SKM-1 (cell line): ENCODE measurements around the gene CNPY3.
"Not testable (repeated sequence)": the region's sequence is repeated elsewhere in the genome, so short reads cannot be mapped to it uniquely, and the experiment has no call there.

Source experiments
- DNase-seq: peaks from one replicate; lab custom pipeline; 2025; ENCODE audit not compliant: unreplicated experiment; lab: John Stamatoyannopoulos, UW

The CNPY3 gene

DNA sequence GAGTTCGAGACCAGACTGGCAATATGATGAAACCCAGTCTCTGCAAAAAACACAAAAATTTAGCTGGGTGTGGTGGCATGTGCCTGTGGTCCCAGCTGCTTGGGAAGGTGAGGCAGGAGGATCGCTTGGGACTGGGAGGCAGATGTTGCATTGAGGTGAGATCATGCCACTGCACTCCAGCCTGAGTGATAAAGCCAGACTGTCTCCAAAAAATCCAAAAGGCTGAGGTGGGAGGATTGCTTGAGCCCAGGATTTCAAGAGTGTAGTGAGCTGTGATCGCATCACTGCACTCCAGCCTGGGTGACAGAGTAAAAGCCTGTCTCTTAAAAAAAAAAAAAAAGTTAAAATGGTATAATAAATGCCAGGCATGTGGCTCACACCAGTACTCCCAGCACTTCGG is 14.7 kb upstream of the CNPY3 start:
- DNase-seq, result no peak

DNA sequence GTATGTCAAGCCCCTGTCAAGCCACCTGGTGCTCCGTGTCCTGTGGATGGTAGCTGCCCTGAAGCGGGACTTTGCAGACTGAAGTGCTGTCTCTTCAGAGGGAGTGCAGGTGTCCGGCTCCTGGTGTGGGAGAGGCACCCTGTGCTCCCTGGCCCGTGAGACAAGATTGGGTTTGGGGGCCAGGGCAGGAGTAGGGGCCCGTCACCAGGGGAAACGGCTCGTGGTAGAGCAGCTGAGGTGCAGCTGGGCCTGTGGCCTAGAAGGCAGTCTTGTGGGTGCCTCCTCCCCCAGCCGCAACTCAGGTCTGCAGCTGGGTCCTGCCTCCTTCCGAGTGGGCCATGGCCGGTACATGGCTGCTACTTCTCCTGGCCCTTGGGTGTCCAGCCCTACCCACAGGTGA is 13.5 kb upstream of the CNPY3 start, which contains the start of gene PTCRA:
Gene PTCRA, plus strand, starts transcription at position 322 of the 400 bp plus-strand sequence. Its CDS starts 17 bp downstream, at position 339.
- no peak for DNase-seq

DNA sequence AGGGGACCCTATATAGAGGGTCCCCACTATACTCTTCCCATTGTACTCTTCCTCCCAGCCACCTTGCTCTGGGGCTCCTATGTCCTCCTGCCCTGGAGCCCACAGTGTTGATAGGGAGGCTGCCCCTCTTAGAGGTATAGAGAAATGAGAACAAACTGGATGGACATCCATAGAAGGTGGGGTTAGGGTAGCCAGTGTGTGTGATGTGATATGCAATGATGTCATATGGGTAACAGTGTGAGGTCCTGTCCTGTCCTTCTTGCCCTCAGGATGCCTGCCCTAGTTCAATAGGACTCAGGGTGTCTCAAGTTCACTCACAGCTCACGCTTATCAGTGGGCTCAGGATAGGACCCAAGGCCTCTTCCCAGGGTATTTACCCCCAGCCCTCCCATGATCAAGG is 13.0 kb upstream of the CNPY3 start:
- DNase-seq, result no peak

DNA sequence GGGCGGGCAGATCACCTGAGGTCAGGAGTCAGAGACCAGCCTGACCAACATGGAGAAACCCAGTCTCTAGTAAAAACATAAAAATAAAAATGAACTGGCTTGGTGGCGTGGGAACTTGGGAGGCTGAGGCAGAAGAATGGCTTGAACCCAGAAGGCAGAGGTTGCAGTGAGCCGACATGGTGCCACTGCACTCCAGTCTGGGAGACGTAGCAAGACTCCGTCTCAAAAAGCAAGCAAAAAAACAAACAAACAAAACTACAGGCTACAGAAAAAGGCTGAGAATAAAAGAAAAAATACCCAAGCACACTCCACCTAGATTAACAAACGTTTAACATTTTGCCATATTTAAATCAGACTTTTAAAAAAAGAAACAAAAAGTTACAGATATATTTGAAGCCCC is 7.5 kb upstream of the CNPY3 start:
- no peak for DNase-seq

DNA sequence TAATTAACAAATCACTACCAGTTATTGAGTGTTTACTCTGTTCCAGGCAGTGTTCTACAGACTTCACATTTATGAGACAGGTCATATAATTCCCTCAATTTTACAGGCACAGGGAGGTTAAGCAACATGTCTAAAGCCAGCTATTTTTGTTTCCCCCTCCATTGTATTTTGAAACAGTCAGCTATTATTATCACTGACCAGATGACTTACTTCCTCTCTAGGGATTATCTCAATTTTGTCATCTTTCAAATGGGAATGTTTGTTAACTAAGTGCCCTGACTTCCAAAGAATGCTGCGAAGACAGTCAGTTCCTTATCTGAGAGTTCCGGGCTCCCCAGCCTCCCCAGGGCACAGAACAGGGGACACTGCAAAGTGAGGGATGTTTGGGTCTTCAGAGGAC is 5.6 kb upstream of the CNPY3 start:
- DNase-seq, result peak; percentile 84

DNA sequence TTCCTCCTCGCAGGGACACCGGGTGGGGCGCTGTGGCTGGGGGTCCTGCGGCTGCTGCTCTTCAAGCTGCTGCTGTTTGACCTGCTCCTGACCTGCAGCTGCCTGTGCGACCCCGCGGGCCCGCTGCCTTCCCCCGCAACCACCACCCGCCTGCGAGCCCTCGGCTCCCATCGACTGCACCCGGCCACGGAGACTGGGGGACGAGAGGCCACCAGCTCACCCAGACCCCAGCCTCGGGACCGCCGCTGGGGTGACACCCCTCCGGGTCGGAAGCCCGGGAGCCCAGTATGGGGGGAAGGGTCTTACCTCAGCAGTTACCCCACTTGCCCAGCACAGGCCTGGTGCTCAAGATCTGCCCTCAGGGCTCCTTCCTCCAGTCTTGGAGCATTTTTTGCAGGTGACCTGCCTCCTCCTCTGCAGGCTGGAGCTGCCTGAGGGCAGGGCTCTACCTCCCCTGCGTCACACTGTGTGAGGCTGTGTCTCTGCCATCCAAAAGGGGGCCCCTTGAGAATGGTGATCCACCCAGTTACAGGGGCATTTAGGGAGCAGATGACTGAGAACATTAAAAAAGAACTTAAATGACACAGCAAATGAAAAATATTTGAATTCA is 3.9 kb upstream of the CNPY3 start:
- DNase-seq, result no peak

DNA sequence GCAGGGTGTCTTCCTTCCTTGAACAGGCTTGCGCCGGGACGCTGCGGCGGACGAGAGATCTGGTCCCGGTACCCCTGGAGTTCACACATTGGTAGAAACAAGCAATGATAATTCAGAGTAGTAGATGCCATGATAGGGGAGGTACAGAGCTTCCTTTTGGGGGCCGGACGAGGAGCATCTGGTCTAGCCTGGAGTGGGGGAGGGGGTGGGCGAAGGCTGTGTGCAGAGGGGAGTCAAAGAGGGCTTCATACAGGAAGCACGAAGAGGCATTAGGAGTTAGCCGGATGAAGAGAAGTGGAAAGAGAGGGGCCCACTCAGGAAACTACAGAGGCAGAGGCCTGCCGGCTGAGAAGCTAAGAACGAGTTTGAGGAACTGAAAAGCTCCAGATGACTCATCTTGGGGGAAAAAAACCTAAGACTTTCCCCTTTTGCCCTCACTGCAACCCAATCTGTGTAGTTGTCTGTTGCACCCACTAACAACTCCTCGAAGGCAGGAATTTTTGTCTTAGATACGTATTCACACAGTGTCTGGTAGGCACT is 611 bp downstream of the CNPY3 start:
- DNase-seq, result peak; percentile 87

DNA sequence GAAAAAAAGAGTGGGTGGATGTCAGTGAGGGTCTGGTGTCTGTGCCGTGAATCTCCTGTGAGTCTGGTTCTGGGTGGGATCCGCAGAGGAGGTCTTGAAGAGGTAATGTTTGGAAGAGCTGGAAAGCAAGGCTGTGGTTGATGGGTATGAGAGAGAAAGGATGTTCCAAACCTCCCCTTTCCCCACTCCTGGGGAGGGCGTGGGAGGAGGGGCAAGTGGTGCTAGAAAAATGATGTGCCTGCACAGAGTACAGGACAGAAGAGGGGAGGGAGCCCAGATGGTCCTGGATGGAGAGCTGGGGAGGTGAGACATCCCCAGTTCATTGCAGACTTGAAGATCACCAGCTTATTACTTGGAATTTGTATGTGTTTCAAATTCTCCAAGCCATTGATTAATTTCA is 3.1 kb downstream of the CNPY3 start:
- no peak for DNase-seq

DNA sequence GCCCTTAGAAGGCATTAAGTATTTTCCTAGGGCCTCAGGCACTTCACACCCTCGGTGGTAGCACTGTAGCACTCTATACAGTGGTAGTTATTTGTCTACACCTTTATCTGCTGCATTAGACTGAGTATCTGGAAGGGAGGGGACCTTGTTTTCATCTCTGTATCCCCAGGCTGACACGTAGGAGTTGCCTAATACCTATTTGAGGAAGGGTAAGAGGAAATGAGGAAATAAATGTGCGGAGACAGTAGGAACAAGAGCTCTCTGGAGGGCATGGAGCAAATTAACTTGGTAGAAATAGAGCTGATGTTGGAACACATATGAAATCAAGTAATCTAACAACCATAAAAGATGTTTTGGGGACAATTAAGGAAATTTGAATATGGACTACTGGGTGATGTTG is 3.9 kb downstream of the CNPY3 start:
- peak; percentile 94 for DNase-seq

DNA sequence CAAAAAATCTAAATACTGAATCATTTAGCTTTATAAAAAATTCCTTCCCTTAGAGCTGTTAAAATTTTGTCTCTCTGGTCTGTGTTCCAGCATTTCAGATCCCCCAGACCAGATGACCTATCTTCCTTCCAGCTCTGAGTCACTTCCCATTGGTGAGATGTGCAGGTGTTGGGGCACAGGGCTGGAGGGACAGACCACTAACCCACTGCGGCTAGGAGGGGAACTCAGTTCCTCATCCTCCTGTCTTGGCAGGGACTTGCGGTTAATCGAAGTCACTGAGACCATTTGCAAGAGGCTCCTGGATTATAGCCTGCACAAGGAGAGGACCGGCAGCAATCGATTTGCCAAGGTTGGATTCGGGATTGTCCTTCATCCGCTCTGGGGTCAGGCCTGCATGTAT is 6.0 kb downstream of the CNPY3 start:
- DNase-seq, result peak; percentile 34

DNA sequence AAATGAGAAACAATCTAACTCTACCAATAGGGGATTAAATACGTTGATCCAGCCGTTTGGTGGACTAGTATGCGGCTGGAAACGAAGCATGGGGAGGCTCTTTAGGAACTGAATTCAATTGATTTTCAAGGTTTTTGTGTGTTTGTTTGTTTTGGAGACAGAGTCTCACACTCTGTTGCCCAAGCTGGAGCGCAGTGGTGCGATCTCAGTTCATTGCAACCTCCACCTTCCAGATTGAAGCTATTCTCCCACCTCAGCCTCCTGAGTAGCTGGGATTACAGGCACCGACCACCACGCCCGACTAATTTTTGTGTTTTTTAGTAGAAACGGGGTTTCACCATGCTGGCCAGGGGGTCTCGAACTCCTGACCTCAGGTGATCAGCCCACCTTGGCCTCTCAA is 7.1 kb downstream of the CNPY3 start:
- no peak for DNase-seq

DNA sequence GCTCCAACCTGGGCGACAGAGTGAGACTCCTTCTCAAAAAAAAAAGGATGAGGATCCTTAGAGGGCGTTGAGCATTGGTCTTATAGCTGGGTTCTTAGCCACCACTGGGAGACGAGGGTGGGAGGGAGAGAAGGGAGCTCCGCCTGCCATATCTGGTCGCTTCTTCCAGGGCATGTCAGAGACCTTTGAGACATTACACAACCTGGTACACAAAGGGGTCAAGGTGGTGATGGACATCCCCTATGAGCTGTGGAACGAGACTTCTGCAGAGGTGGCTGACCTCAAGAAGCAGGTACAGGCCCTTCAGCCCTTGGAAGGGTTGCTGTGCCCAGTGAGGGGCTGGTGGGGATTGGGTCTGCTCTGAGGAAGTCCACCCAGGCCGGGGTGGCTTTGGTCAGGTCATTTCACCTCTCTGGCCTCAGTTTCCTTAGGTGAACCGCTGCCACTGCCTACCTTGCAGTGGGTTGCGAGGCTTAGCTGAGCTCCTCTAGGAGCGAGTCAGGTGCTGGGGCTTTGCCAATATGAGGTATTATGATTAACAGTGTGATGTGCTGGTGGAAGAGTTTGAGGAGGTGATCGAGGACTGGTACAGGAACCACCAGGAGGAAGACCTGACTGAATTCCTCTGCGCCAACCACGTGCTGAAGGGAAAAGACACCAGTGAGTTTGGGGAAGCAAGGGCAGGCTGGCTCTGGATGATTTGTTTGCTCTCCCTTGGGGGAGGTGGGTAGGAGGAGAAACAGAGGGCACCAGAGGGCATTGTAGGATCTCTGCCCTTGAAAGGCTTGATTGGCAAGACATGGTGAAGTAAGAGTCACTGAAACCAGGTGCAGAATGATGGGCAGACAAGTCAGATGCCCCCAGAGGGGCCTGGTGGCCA is 8.5 kb downstream of the CNPY3 start:
- no peak for DNase-seq

DNA sequence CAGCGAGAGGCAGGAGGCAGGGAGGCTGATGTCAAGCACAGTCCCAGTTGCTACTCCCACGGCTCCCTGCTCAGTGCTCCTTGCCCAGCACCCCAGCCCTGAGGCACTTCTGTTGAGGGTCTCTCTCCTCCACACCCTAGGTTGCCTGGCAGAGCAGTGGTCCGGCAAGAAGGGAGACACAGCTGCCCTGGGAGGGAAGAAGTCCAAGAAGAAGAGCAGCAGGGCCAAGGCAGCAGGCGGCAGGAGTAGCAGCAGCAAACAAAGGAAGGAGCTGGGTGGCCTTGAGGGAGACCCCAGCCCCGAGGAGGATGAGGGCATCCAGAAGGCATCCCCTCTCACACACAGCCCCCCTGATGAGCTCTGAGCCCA is 9.1 kb downstream of the CNPY3 start:
- DNase-seq, result no peak

DNA sequence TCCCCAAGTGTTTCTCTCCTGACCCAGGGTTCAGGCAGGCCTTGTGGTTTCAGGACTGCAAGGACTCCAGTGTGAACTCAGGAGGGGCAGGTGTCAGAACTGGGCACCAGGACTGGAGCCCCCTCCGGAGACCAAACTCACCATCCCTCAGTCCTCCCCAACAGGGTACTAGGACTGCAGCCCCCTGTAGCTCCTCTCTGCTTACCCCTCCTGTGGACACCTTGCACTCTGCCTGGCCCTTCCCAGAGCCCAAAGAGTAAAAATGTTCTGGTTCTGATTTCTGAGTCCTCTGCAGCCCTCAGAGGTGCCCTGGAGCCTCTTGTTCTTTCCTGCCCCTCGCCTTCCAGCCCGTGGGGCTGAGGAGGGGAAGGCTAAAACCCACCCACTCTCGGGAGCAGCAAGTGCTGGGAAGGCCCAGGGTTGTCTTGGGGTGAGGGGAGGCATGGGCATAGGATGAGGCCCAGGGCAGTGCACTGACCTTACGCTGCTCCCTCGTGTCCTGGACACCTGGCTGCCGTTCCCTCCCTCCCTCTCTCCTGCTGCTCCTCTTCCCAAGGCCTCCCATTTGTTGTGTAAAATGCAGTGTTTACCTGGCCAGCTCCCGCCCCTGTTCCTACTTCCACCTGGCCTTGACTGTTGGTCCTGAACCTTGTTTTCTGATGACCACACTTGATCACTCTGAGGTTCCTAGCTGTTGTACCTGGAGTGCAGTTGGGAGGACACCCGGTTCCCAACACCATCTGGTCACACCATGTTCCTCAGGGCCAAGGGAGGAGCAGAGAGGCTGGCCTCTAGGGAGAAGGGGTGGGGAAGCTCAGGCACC is 9.9 kb downstream of the CNPY3 start:
- no peak for DNase-seq

DNA sequence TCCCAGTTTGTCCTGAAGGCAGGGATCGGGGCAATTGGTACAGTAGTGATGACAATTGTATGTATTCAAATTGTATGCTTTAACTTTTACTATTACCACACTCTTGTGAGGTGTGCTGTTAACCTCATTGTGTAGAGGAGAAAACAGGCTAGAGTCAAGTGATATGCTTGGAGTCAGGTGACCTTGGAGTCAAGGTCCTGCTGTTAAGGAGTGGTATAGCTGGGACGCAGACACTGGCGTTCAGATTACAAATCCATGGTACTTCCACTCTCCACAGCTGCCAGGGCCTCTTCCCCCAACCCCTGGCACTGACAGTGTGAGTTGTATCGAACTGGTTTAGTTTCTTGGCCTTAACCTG is 10.5 kb downstream of the CNPY3 start:
- no peak for DNase-seq

DNA sequence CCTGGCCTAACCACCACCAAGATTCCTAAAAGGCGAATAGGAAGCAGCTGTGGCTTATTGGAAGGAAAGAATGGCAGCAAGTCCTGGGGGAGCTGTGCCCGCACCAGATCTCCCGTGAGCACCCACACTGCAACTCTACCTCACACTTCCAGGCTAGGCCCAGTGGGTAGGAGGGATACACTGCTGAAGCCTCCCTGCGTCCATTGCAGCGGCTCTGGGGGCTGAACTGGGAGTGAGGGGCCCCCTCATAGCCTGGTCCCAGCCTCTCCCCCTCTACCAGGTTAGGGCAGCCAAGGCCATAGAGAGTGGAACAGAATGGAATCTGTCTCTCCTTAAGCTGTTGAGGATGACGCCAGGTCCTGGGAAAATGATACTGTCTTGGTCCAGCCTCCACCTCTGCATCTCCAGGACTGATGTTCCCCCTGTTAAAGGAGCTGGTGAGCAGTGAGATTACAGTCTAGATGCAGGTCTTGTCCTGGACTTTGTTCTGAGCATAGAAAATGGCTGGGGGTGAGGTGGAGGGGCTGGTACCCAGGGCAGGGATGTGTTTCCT is 11.3 kb downstream of the CNPY3 start:
- DNase-seq, result no peak

DNA sequence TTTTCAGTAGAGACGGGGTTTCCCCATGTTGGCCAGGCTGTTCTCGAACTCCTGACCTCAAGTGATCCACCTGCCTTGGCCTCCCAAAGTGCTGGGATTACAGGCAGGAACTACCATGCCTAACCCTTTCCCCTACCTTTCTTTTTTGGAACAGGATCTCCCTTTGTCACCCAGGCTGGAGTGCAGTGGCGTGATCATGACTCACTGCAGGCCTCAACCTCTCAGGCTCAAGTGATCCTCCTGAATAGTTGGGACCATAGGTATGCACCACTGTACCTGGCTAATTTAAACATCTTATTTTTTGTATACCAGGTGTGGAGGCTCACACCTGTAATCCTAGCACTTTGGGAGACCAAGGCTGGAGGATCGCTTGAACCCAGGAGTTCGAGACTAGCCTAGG is 12.1 kb downstream of the CNPY3 start:
- DNase-seq, result not testable (repeated sequence)

DNA sequence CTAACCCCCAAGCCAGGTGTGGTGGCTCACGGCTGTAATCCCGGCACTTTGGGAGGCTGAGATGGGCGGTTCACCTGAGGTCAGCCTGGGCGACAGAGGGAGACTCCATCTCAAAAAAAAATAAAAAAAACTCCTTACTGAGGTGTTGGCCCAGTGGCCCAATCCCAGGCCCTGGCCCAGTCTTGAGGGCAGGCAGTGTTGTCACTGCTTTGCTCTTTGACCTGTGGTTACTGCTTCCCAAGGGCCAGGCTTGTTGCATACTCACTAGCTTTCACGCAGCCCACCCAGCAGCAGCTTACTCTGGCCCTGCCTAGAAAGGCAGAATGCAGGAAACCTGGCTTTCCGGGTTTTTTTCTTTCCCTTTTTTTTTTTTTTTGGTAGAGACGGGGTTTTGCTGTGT is 13.2 kb downstream of the CNPY3 start:
- DNase-seq, result no peak

DNA sequence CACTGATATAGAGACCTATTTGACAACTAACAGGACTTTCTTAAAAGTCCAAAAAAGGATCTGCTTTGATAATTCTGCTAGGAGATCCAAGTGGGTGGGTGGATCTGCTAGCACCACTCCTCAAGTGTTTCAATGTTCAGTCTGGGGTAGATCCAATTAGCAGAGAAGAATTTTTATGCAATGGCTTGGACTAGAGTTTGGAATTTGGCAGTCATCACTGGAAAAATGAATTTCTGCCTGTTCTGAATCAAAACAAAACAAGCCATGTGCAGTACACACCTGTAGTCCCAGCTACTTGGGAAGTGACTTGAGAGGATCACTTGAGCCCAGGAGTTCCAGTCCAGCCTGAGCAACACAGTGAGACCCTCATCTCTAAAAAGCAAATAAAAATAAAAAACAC is 18.7 kb downstream of the CNPY3 start:
- DNase-seq, result no peak

DNA sequence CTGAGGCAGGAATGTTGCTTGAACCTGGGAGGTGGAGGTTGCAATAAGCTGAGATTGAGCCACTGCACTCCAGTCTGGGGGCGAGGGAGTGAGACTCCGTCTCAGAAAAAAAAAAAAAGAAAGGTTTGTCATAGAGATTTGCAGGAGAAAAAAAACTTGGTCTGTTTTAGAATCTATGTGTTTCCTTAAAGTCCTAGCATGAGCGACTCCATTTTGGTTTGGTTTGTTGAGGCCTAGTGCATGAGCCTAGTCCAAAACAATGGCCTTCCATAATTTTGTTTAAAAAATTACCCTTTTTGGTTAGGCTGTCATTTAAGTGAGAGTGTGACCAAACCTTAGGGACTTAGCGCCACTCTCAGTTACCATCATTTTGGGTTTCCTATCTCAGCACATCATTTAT is 23.1 kb downstream of the CNPY3 start:
- no peak for DNase-seq

DNA sequence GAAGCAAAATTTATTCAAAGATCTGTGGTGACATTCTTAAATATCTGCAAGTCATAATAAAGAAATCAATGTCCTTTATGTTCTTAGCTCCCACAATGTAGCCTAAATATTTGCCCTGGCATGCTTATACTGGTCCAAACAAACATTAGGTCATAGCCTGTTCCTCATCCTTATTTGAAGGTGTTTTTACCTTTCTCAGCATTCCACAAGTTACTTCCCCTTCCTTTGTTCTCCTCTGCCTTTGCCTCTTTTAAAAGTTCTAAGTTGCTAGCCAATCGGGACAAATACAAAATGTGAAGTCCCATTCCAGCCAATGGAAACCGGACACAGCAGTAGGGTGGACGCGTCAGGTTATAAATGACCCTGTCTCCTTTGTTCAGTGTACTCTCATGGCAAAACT is 25.1 kb downstream of the CNPY3 start:
- not testable (repeated sequence) for DNase-seq
